ENCODE measurements around the gene GRID1. TPM values are rescaled to one million over a fixed set of nuclear protein-coding genes. Genes with fewer than 3 reads are reported as not detected.
"Not testable (repeated sequence)": the region's sequence is repeated elsewhere in the genome, so short reads cannot be mapped to it uniquely, and the experiment has no call there.

GRID1 gene
- total RNA-seq, 1 donor from 2014 or later: not detected

DNA sequence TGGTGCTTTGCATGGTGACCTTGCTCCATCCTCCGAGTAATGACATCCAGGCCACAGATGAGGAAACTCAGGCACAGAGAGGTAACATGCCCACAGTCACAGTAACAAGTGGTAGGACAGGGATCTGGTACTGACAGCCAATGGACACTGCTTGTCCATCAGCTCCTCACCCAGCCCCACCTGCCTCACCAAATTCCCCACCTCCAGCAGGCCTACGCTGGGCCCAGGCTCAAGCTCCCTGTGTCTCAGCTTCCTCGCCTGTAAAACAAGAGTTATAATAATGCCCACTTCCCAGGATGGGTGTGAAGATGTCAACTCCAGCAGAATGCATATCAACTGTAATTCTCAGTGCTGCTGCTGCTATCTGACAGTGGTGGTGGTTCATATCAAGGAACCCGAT lies 123.8 kb downstream of the GRID1 start:
- no peak for TF ChIP-seq CTCF (IDR thresholded peaks at IDR 0.05)

DNA sequence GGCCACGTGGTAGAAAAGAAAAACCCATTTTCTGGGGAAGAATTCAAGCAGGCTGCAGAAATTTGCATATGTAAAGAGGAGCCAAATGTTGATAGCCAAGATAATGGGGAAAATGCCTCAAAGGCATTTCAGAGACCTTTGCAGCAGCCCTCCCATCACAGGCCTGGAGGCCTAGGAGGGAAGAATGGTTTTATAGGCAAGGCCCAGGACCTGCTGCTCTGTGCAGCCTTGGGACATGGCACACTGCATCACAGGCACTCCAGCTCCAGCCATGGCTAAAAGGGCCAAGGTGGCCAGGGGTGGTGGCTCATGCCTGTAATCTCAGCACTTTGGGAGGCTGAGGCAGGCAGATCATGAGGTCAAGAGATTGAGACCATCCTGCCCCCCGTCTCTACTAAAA lies 128.5 kb downstream of the GRID1 start:
- H3K4me3 Mint-ChIP-seq; DNase-seq; CTCF ChIA-PET; intact Hi-C loops (cut with micrococcal nuclease); H3K27me3 Mint-ChIP-seq; H3K27ac Mint-ChIP-seq; ATAC-seq (ENCODE audit: low read depth); H3K4me1 Mint-ChIP-seq; H3K36me3 Mint-ChIP-seq (ENCODE audit: low read depth); H3K9me3 Mint-ChIP-seq; POLR2A ChIA-PET: not testable (repeated sequence)

More for the DNA sequence above, 123.8 kb downstream of the GRID1 start:
- Mint-ChIP-seq H3K4me3 (no peak overlapping the region), H3K9me3 (peaks cover 1% of the 10 kb centered on the region), H3K27ac (no peak overlapping the region), H3K36me3 (ENCODE audit: low read depth) (no peaks in the 10 kb centered on the region), H3K27me3 (no peaks in the 10 kb centered on the region), H3K4me1 (no peaks in the 10 kb centered on the region)
- intact Hi-C loops (cut with micrococcal nuclease): no loop called here
- ChIA-PET CTCF (no interaction called here), POLR2A (no interaction called here)
- ATAC-seq (ENCODE audit: low read depth) (no peak), DNase-seq (no peak)

DNA sequence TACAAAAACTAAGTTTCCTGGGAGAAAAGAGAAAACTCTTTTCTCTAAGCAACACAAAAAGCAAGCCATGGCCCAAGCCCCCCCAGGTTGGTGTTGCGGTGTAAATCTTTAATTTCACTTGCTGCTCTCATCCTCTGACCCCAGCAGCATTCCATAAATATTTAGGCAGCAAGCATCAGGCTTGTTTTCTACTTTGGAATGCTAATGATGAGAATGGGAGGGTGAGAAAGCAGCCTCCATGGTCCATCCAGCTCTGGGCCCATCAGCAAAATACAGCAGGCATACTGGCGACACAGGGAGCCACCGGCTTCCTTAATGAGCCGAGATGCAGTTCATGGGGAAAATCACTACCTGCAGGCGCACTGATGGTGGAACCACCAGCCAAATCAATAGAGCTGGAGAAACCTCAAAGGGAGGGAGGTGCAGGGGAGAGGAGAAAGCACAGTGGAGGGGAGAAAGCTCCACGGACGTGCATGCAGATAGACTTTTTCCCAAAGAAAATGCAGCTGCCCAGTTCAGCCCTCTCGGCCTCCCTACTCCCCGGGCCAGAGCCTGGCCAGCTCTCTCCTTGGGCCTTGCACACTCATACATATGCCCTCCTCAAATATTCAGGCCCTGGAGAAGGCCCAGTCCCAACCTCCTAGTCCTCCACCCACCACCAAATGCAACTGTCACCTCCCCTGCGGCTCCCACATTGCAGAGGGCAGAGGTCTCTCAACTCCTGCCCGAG lies 131.9 kb downstream of the GRID1 start:
- no peak overlapping the region for H3K4me3 Mint-ChIP-seq
- POLR2A ChIA-PET: no interaction called here
- DNase-seq (no peak), ATAC-seq (ENCODE audit: low read depth) (no peak)
- intact Hi-C loops (cut with micrococcal nuclease): no loop called here
- H3K27me3 Mint-ChIP-seq: no peaks in the 10 kb centered on the region
- CTCF ChIA-PET: no interaction called here
- no peaks in the 10 kb centered on the region for H3K4me1 Mint-ChIP-seq
- H3K9me3 Mint-ChIP-seq: peaks cover 4% of the 10 kb centered on the region
- no peak for TF ChIP-seq CTCF (IDR thresholded peaks at IDR 0.05)
- H3K36me3 Mint-ChIP-seq (ENCODE audit: low read depth): no peaks in the 10 kb centered on the region
- no peak overlapping the region for H3K27ac Mint-ChIP-seq

GRCh38 chr10:86234107-86234506 lies 132.5 kb downstream of the GRID1 start:
- Mint-ChIP-seq H3K27ac (no peak overlapping the region), H3K4me1 (no peaks in the 10 kb centered on the region), H3K4me3 (no peak overlapping the region), H3K36me3 (ENCODE audit: low read depth) (no peaks in the 10 kb centered on the region), H3K27me3 (no peaks in the 10 kb centered on the region), H3K9me3 (peaks cover 4% of the 10 kb centered on the region)
- ChIA-PET CTCF (no interaction called here), POLR2A (no interaction called here)
- TF ChIP-seq CTCF (IDR thresholded peaks at IDR 0.05): no peak
- ATAC-seq (ENCODE audit: low read depth) (no peak), DNase-seq (no peak)
- intact Hi-C loops (cut with micrococcal nuclease): no loop called here

DNA sequence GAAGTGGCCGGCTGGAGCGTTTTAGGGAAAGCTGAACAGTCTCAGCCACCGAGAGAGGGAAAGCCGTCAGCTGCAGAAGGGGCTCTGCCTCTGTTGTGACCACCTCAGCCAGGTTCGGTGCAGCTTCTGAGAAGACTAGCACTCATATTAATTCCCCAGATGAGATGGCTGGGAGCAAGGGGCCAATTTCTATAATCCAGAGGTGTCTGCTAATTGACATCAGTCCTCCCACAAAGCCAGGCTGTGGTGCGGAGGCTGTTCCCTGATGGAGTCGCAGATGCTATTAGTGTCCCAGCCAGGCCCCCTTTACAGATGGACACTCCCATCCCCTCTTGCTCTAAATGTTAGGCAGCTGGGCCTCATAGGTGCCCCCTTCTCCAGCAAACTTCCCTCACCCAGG lies 133.5 kb downstream of the GRID1 start:
- no peak overlapping the region for H3K27ac Mint-ChIP-seq
- H3K36me3 Mint-ChIP-seq (ENCODE audit: low read depth): no peaks in the 10 kb centered on the region
- TF ChIP-seq CTCF (IDR thresholded peaks at IDR 0.05): no peak
- DNase-seq (no peak), ATAC-seq (ENCODE audit: low read depth) (no peak)
- ChIA-PET POLR2A (no interaction called here), CTCF (no interaction called here)
- intact Hi-C loops (cut with micrococcal nuclease): no loop called here
- H3K27me3 Mint-ChIP-seq: no peaks in the 10 kb centered on the region
- no peak overlapping the region for H3K4me3 Mint-ChIP-seq
- H3K4me1 Mint-ChIP-seq: no peaks in the 10 kb centered on the region
- H3K9me3 Mint-ChIP-seq: peaks cover 4% of the 10 kb centered on the region

- no peaks in the 10 kb centered on the region for H3K27me3 Mint-ChIP-seq
- H3K27ac Mint-ChIP-seq: no peak overlapping the region
- no peak for ATAC-seq (ENCODE audit: low read depth)
Measured at GRCh38 chr10:86232644-86233043, 134.0 kb downstream of the GRID1 start.

More at GRCh38 chr10:86232644-86233043, 134.0 kb downstream of the GRID1 start:
- Mint-ChIP-seq H3K9me3 (peaks cover 1% of the 10 kb centered on the region), H3K4me1 (no peaks in the 10 kb centered on the region), H3K36me3 (ENCODE audit: low read depth) (no peaks in the 10 kb centered on the region), H3K4me3 (no peak overlapping the region)
- ChIA-PET POLR2A (no interaction called here), CTCF (no interaction called here)
- no peak for DNase-seq
- no peak for TF ChIP-seq CTCF (IDR thresholded peaks at IDR 0.05)
- intact Hi-C loops (cut with micrococcal nuclease): no loop called here

All from activated B cell treated with CpG ODN at 0.5 μM for 24 hours (primary cell).